Immature natural killer cell (primary cell): ENCODE data around the gene GMPPA. TPM values are rescaled to one million over a fixed set of nuclear protein-coding genes. Genes with fewer than 3 reads are reported as not detected.

Experiments used
- DNase-seq, 3 donors: peaks; one replicate each; pipeline ENCODE4 v3.0.0; 2022; ENCODE audit warnings: mixed read lengths in 1 of 3
- H3K27ac Mint-ChIP-seq, 6 donors: one replicate each; pipeline ENCODE4 v1.8.0; 2020; ENCODE audit warnings: mixed read lengths in 6 of 6, mild to moderate bottlenecking in 5 of 6, inconsistent platforms in 4 of 6, moderate library complexity in 3 of 6
- H3K27me3 Mint-ChIP-seq, 3 donors: one replicate each; pipeline ENCODE4 v1.8.0; 2020 to 2021; ENCODE audit warnings: low read depth in 3 of 3, mild to moderate bottlenecking in 3 of 3, mixed read lengths in 3 of 3, moderate library complexity in 3 of 3, inconsistent platforms in 1 of 3
- H3K36me3 Mint-ChIP-seq, 3 donors: one replicate each; pipeline ENCODE4 v1.8.0; 2020; ENCODE audit warnings: mixed read lengths in 3 of 3, inconsistent platforms in 2 of 3, mild to moderate bottlenecking in 2 of 3
- H3K4me1 Mint-ChIP-seq, 2 donors: one replicate each; pipeline ENCODE4 v1.8.0; 2020; ENCODE audit warnings: inconsistent platforms in 2 of 2, mild to moderate bottlenecking in 2 of 2, mixed read lengths in 2 of 2, moderate library complexity in 1 of 2
- H3K4me3 Mint-ChIP-seq, 5 donors: one replicate each; pipeline ENCODE4 v1.8.0; 2020; ENCODE audit warnings: mild to moderate bottlenecking in 5 of 5, mixed read lengths in 5 of 5, inconsistent platforms in 3 of 5, moderate library complexity in 3 of 5
- H3K9me3 Mint-ChIP-seq, 6 donors: one replicate each; pipeline ENCODE4 v1.8.0; 2020; ENCODE audit warnings: mild to moderate bottlenecking in 6 of 6, mixed read lengths in 6 of 6, inconsistent platforms in 4 of 6, moderate library complexity in 3 of 6
- polyA plus RNA-seq, 3 donors: library from polyadenylated mRNA; unstranded; fragments of 300-500 nt; fragmentation: Illumina TruSeq; gene quantifications; one replicate each; pipeline ENCODE4 v1.2.3, GENCODE V29; 2021

The GMPPA gene
- polyA plus RNA-seq, 3 donors from 2014 or later = 21.4 to 40.9 (median 37.1) TPM

DNA sequence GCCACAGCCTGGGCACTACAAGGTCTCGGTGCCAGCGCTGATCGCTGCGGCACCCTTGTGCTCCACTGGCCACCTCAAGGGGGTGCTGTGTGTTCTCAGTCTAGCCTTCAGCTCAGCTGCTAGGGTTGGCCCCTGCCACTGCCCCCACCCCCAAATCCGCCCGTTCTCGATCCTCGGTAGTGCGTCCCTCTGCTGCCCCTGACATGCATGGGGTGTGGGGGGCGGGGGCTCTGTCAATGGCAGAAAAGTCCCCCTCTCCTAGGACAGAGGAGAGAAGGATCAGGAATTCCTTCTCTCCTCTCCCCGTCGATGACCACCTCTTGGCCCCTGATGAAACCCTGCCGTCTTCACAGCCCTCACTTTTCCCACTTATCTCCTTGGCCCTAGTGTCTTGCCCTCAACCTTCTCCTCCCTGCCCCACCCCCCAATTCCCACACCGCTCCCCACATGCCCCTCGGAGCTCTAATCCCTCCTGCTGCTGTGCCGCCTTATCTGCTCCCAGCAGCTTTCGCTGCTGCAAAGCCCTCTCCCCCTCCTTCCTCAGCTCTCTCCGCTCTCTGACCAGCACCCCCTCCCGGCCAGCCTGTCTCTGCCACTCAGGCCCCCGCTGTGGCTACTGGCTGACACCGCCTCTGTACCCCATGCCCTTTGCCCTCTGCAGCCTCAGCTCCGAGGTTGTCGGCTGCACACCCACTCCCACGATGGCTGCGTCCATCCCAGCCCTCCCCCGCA, 11.3 kb downstream of the GMPPA start:
- peak overlapping the region; percentile 3 to 63 (median 34) for H3K4me3 Mint-ChIP-seq
- DNase-seq = peak; percentile 17 to 25 (median 21)
- no peak overlapping the region for H3K27ac Mint-ChIP-seq
- peaks cover 5 to 10% (median 5%) of the 10 kb centered on the region in 3 donors for H3K36me3 Mint-ChIP-seq
- peaks cover 10 to 24% (median 14%) of the 10 kb centered on the region in 3 donors for H3K27me3 Mint-ChIP-seq
- peaks cover 0 to 3% (median 0%) of the 10 kb centered on the region in 6 donors for H3K9me3 Mint-ChIP-seq
- H3K4me1 Mint-ChIP-seq = peaks cover 9 to 10% of the 10 kb centered on the region in 2 donors

DNA sequence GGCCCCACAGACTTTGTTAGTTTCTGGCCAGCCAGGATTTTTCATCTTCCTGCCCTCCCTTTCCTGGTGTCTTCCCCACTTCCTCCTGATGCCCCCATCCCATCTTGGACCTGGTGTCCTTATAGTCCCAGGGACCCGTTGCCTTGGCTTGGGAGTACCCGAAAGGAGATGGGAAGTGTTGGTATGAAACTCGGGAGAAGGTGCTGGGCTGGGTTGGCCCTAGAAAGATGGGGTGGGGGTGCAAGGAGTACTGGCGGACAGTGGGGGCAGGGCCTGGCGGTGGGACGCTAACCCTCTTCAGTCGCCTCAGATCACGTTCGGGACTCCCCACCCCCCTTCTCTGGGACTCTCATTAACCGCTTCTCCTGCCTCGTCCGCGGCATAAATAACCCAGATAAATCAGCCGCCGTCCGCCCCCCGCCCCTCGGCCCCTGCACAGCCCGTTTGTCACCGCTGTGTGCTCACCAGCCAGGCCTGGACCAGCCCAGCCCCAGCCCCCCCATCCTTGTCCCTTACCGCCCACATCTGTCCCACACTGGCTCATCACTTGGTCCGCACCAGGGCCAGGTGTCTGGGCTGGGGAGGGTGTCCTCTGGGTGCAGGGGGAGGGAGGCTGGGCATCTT, 11.9 kb downstream of the GMPPA start:
- no peak for DNase-seq
- peaks cover 9 to 10% of the 10 kb centered on the region in 2 donors for H3K4me1 Mint-ChIP-seq
- peaks cover 0 to 3% (median 0%) of the 10 kb centered on the region in 6 donors for H3K9me3 Mint-ChIP-seq
- no peak overlapping the region for H3K27ac Mint-ChIP-seq
- H3K36me3 Mint-ChIP-seq = peaks cover 5 to 10% (median 5%) of the 10 kb centered on the region in 3 donors
- H3K27me3 Mint-ChIP-seq = peaks cover 10 to 26% (median 16%) of the 10 kb centered on the region in 3 donors
- H3K4me3 Mint-ChIP-seq = peak overlapping the region in 1 of 5 donors; percentile 63

DNA sequence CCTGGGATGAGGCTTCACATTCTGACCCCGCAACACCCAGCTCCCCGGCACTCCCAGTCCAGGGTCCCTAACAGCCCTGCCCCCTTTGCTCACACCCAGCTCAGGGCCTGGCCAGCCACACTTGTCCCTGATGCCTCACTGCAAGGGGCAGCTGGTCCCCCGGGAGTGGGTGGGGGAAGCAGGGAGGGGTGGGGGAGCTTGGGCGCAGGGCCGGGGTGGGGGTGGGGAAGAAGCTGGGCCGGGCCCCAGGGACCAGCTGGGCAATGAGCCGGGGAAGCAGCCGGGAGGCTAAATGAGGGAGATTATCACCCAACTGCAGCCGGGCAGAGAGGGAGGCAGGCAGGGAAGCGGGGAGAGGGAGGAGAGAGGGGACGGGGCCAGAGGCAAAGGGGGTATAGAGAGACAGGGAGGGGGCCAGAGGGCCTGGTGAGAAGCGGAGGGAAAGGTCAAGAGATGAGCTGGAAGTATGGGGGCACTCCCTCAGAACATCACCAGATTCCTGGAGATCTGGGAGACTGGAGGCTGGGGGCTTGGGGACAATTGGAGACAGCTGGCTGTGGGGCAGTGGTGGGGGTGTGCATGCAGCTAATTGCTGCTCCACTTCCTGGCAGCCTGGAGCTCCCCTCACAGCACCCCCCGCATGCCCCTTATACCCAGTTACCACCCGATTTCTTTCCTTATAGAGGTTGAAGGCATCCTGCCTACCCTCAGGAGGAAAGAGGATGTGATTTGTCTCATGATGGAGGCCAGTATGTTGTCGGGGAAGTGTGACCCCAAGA, 13.0 kb downstream of the GMPPA start:
- DNase-seq = no peak
- Mint-ChIP-seq H3K9me3 (peaks cover 0 to 3% (median 0%) of the 10 kb centered on the region in 6 donors), H3K4me3 (no peak overlapping the region), H3K27me3 (peaks cover 14 to 28% (median 19%) of the 10 kb centered on the region in 3 donors), H3K36me3 (peaks cover 2 to 6% (median 3%) of the 10 kb centered on the region in 3 donors), H3K4me1 (peaks cover 9 to 10% of the 10 kb centered on the region in 2 donors), H3K27ac (no peak overlapping the region)

DNA sequence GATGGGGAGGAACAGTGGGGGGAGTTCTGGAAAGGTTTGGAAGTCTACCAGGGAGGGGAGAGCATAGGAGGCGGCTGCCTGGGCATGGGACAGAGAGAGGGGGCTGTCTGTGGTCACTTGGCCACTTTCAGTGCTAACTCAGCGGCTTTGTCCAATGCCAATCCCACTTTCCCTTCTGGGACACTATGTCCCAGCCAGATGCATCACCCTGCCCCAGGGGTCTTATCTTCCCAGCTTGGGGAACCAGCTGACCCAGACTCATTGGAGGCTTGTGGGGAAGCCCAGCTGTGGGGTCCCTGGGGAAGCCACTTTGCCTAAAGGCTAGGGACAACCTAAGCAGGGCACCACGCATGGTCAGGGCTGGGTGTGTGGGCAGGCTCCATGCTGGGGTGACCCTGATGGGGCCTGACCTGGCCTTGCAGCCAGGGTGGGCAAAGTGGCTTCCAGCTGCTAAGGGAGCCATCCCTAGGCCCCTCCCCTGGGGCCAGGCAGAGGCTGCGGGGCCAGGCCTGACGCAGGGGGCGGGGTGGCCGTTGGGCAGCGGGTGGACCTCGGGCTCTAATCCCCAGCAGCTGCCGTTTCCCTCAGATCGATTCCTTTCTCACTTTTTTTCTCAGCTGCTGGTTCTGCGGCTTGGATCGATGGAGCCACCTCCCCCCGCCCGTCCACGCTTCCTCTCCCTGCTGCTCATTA, 14.0 kb downstream of the GMPPA start:
- Mint-ChIP-seq H3K36me3 (peaks cover 0 to 3% (median under 1%) of the 10 kb centered on the region in 3 donors), H3K27ac (no peak overlapping the region), H3K4me1 (peaks cover 9 to 10% of the 10 kb centered on the region in 2 donors), H3K9me3 (peaks cover 0 to 3% (median 0%) of the 10 kb centered on the region in 6 donors), H3K4me3 (no peak overlapping the region), H3K27me3 (peaks cover 14 to 31% (median 19%) of the 10 kb centered on the region in 3 donors)
- no peak for DNase-seq

DNA sequence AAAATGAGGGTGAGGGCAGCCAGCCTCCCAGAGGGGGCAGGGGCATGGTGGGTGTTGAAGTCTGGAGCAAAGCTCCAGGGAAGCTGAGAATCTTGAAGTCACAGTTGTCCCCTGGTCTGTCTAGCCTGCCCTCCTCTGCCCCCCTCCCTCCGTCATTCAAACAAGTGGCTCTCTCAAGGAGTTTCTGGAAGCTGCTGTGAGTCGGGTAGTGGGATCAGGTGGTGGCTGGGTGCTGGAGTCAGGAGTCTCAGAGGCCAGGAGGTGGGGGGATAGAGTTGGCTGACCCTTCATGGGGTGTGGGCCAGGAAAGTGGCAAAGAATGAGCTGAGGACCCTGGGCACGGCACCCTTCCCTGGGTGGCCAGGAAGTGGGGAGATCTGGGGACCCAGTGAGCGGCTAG, 15.1 kb downstream of the GMPPA start:
- Mint-ChIP-seq H3K4me1 (peaks cover 9 to 10% of the 10 kb centered on the region in 2 donors), H3K4me3 (no peak overlapping the region), H3K27ac (no peak overlapping the region), H3K36me3 (peaks cover 0 to 3% (median 0%) of the 10 kb centered on the region in 3 donors), H3K9me3 (peaks cover 0 to 3% (median 0%) of the 10 kb centered on the region in 6 donors), H3K27me3 (peaks cover 19 to 31% (median 21%) of the 10 kb centered on the region in 3 donors)
- DNase-seq = no peak

DNA sequence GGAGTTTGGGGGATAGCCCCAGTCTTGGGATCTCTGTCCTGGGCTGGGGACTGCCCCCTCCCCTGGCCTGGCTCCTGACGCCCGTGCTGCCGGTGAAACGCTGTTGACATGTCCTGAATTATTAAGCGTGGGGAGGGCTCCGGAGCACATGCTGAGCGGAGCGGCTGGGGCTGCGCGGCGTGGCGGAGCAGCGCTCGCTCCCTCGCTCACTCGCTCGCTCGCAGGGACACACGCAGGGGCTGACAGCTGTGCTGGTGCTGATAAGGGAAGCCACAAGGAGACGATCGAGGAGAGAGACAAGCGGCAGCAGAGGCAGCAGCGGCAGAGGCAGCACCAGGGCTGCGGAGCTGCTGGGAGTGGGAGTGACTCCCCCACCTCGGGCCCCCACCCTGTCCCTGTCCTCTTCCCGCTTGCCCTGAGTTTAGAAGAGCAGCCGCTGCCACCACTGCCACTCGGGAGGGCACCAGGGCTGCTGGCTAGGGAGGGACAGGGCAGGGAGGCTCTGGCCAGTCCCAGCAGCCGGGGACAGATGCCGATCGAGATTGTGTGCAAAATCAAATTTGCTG, 15.6 kb downstream of the GMPPA start, which contains the start of gene ASIC4:
TSS of gene ASIC4 (plus strand) at position 287 of the 566 bp plus-strand sequence. CDS start at position 530, 243 bp downstream.
- Mint-ChIP-seq H3K36me3 (peaks cover 0 to 3% (median 0%) of the 10 kb centered on the region in 3 donors), H3K9me3 (peaks cover 0 to 3% (median 0%) of the 10 kb centered on the region in 6 donors), H3K27ac (no peak within 1 kb of the TSS), H3K4me1 (peaks cover 9 to 10% of the 10 kb centered on the region in 2 donors), H3K4me3 (peak within 1 kb of the TSS in 1 of 5 donors; percentile 33), H3K27me3 (peaks cover 21 to 31% (median 24%) of the 10 kb centered on the region in 3 donors)
- DNase-seq = no peak

DNA sequence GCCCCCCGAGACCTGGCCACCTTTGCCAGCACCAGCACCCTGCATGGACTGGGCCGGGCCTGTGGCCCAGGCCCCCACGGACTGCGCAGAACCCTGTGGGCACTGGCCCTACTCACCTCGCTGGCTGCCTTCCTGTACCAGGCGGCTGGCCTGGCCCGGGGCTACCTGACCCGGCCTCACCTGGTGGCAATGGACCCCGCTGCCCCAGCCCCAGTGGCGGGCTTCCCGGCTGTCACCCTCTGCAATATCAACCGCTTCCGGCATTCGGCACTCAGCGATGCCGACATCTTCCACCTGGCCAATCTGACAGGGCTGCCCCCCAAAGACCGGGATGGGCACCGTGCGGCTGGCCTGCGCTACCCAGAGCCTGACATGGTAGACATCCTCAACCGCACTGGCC, 16.1 kb downstream of the GMPPA start:
- H3K4me1 Mint-ChIP-seq = peaks cover 5% of the 10 kb centered on the region in 2 donors
- peaks cover 22 to 28% (median 26%) of the 10 kb centered on the region in 3 donors for H3K27me3 Mint-ChIP-seq
- H3K27ac Mint-ChIP-seq = no peak overlapping the region
- peaks cover 0 to 3% (median 0%) of the 10 kb centered on the region in 3 donors for H3K36me3 Mint-ChIP-seq
- no peak overlapping the region for H3K4me3 Mint-ChIP-seq
- peaks cover 0 to 3% (median 0%) of the 10 kb centered on the region in 6 donors for H3K9me3 Mint-ChIP-seq
- DNase-seq = no peak

DNA sequence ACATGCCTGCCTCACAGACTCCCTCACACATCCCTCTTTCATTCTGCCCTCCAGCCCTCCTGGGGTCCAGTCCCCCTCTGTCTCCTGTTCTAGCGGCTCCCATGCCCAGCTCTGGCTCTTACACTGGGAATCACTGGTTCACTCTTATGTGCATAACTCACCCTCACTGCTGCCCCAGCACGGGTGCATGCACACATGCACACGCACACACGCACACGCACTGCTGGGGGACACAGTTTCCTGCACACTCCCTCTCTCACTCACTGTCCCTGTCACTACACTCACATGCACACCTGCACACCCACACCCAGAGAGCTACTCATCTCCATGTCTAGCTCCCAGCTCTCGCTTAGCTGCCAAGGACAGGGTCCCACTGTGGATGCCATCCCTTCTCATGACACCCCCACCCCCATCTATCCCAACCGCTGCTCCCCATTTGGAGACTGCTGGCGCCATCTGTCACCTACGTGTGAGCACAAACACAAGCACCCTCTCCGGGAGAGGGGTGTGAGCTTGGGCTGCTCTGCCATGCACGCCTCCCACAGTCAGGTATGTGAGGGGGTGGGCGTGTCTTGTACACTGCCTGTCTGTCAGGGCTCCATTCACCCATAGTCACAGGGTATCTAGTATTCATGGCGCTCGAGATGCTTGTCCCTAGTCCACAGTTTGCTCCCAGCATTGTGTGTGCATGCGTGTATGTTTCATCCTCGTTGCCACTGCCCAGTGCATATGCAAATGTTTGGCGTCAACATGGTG, 17.4 kb downstream of the GMPPA start:
- no peaks in the 10 kb centered on the region for H3K4me1 Mint-ChIP-seq
- peaks cover 20 to 24% (median 22%) of the 10 kb centered on the region in 3 donors for H3K27me3 Mint-ChIP-seq
- no peak overlapping the region for H3K27ac Mint-ChIP-seq
- H3K36me3 Mint-ChIP-seq = peaks cover 0 to 3% (median 0%) of the 10 kb centered on the region in 3 donors
- peaks cover 0 to 3% (median 0%) of the 10 kb centered on the region in 6 donors for H3K9me3 Mint-ChIP-seq
- H3K4me3 Mint-ChIP-seq = no peak overlapping the region
- no peak for DNase-seq

DNA sequence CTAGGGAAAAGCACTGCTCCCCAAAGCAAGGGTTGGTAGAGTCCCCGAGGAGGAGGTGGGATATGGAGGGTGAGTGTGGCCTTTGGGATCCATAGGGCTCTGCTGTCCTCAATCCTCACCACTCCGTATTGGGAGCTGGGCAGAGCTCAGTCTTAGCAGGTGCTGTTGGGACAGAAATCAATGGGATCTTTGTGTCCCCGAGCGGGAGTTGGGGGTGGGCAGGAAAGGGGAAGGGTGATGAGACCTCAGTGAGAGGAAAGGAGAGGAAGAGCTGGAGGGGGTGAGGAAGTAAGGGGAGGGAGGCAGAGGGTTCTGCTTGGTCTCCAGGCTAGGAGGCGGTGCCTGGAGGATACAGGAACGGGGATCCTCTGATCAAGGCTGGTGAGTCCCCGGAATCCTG, 18.2 kb downstream of the GMPPA start:
- no peak for DNase-seq
- H3K9me3 Mint-ChIP-seq = peaks cover 0 to 3% (median 0%) of the 10 kb centered on the region in 6 donors
- H3K27ac Mint-ChIP-seq = no peak overlapping the region
- no peaks in the 10 kb centered on the region for H3K4me1 Mint-ChIP-seq
- no peak overlapping the region for H3K4me3 Mint-ChIP-seq
- H3K36me3 Mint-ChIP-seq = peaks cover 0 to 3% (median 0%) of the 10 kb centered on the region in 3 donors
- H3K27me3 Mint-ChIP-seq = peaks cover 20 to 25% (median 24%) of the 10 kb centered on the region in 3 donors

DNA sequence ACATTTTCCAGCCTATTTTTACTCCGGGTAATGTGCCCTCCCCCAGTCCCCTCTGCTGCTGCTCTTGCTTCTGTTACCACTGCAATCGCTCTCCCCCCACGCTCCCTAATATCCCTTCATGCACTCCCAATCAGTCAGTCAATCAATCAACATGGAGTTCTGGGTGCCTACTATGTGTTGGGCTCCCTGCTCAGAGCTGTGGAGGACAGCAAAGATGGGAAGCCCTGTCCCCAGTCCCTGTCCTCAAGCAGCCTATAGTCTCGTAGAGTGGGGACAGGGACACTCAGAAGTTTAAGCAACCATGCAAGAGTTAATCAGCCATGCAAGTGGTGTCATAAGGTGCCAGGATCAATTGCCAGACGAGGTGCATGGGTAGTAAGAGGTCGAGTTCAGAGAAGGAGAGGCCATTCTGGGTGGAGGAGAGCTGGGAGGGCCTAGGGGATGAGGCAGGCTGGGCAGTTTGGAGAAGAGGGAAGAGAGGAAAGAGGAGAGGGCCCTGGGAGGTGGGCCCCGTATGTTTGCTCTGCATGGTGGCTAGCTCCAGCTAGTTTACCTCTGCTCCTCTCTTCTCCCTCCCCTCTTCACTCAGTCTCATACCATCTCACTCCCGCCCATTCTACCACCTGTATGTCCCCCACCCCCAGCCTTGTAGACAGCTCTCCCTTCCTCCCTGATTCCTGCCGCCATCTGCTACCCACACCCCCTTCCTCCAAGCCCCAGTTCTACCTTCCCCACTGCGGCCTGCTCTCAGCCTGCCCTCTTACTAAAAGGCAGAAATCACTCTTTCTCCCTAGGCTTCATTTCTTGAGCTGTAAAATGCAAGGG, 19.5 kb downstream of the GMPPA start:
- peaks cover 0 to 3% (median 0%) of the 10 kb centered on the region in 3 donors for H3K36me3 Mint-ChIP-seq
- H3K4me3 Mint-ChIP-seq = no peak overlapping the region
- no peak for DNase-seq
- no peaks in the 10 kb centered on the region for H3K4me1 Mint-ChIP-seq
- H3K27ac Mint-ChIP-seq = no peak overlapping the region
- peaks cover 0 to 3% (median 0%) of the 10 kb centered on the region in 6 donors for H3K9me3 Mint-ChIP-seq
- H3K27me3 Mint-ChIP-seq = peaks cover 18 to 30% (median 22%) of the 10 kb centered on the region in 3 donors

DNA sequence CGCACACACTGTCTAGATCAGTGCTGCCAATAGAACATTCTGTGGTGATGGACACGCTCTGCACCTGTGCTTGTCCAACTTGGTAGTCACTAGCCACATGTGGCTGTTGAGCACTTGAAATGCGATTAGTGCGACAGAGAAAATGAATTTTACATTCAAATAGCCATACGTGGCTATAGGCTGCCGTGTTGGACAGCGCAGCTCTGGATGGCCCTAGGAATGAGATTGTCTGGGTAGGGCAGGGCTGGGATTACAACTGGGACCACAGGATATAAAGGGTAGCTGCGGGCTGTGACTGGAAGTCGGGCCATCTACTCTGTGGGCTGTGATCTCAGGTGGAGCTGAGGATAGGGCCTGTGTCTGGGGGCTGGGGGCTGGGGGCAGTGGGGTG, 20.8 kb downstream of the GMPPA start:
- peaks cover 0 to 3% (median 0%) of the 10 kb centered on the region in 3 donors for H3K36me3 Mint-ChIP-seq

More for the DNA sequence above, 20.8 kb downstream of the GMPPA start:
- no peak overlapping the region for H3K4me3 Mint-ChIP-seq
- no peak for DNase-seq
- peaks cover 18 to 32% (median 28%) of the 10 kb centered on the region in 3 donors for H3K27me3 Mint-ChIP-seq
- H3K27ac Mint-ChIP-seq = no peak overlapping the region
- H3K9me3 Mint-ChIP-seq = no peaks in the 10 kb centered on the region
- no peaks in the 10 kb centered on the region for H3K4me1 Mint-ChIP-seq
